ENCODE results near the gene KRTAP10-6.
"Not testable (repeated sequence)": the region's sequence is repeated elsewhere in the genome, so short reads cannot be mapped to it uniquely, and the experiment has no call there.

The KRTAP10-6 gene

GRCh38 chr21:44592446-44593311 lies at the start of gene KRTAP10-6:
Gene KRTAP10-6, minus strand, starts transcription at chr21:44592505. Its CDS starts 21 bp downstream, at chr21:44592484.
- DNase-seq (ENCODE audit: low spot score), result no peak

- no peak for DNase-seq (ENCODE audit: low spot score)
Measured at GRCh38 chr21:44640761-44641160, 48.5 kb upstream of the KRTAP10-6 start.

GRCh38 chr21:44639331-44639655 lies 47.0 kb upstream of the KRTAP10-6 start:
- no peak for DNase-seq (ENCODE audit: low spot score)

- DNase-seq (ENCODE audit: low spot score), result not testable (repeated sequence)
Measured at GRCh38 chr21:44638506-44639330, 46.4 kb upstream of the KRTAP10-6 start.

GRCh38 chr21:44637851-44638348 lies 45.6 kb upstream of the KRTAP10-6 start:
- not testable (repeated sequence) for DNase-seq (ENCODE audit: low spot score)

- DNase-seq (ENCODE audit: low spot score), result no peak
Measured at GRCh38 chr21:44637018-44637850, 44.9 kb upstream of the KRTAP10-6 start, which contains the start of gene KRTAP10-10. Gene KRTAP10-10, plus strand, starts transcription at chr21:44637356. Its CDS starts 62 bp downstream, at chr21:44637418.

- no peak for DNase-seq (ENCODE audit: low spot score)
Measured at GRCh38 chr21:44636209-44637017, 44.1 kb upstream of the KRTAP10-6 start.

- DNase-seq (ENCODE audit: low spot score), result no peak
Measured at GRCh38 chr21:44632067-44632466, 39.8 kb upstream of the KRTAP10-6 start.

- DNase-seq (ENCODE audit: low spot score), result no peak
Measured at GRCh38 chr21:44630440-44630839, 38.1 kb upstream of the KRTAP10-6 start.

GRCh38 chr21:44628707-44629391 lies 36.5 kb upstream of the KRTAP10-6 start:
- no peak for DNase-seq (ENCODE audit: low spot score)

- not testable (repeated sequence) for DNase-seq (ENCODE audit: low spot score)
Measured at GRCh38 chr21:44627831-44628233, 35.5 kb upstream of the KRTAP10-6 start.

GRCh38 chr21:44627181-44627822 lies 35.0 kb upstream of the KRTAP10-6 start:
- not testable (repeated sequence) for DNase-seq (ENCODE audit: low spot score)

GRCh38 chr21:44626673-44627143 lies 34.4 kb upstream of the KRTAP10-6 start, which contains the start of gene KRTAP10-9:
Gene KRTAP10-9, plus strand, starts transcription at chr21:44627093. Its CDS starts 79 bp downstream, at chr21:44627172.
- no peak for DNase-seq (ENCODE audit: low spot score)

GRCh38 chr21:44626262-44626661 lies 34.0 kb upstream of the KRTAP10-6 start:
- DNase-seq (ENCODE audit: low spot score), result no peak

GRCh38 chr21:44625756-44626155 lies 33.5 kb upstream of the KRTAP10-6 start:
- no peak for DNase-seq (ENCODE audit: low spot score)

GRCh38 chr21:44623575-44623974 lies 31.3 kb upstream of the KRTAP10-6 start:
- DNase-seq (ENCODE audit: low spot score), result no peak

GRCh38 chr21:44619886-44620285 lies 27.6 kb upstream of the KRTAP10-6 start:
- no peak for DNase-seq (ENCODE audit: low spot score)

- DNase-seq (ENCODE audit: low spot score), result no peak
Measured at GRCh38 chr21:44618909-44619308, 26.6 kb upstream of the KRTAP10-6 start.

- peak; percentile 37 for DNase-seq (ENCODE audit: low spot score)
Measured at GRCh38 chr21:44618504-44618903, 26.2 kb upstream of the KRTAP10-6 start.

Data from GM03348 (cell line).